Right ventricle myocardium inferior (tissue), 1 donor: ENCODE data around the gene SLC41A3. TPM values are rescaled to one million over a fixed set of nuclear protein-coding genes. Genes with fewer than 3 reads are reported as not detected.

Experiments
- ATAC-seq: fragments of 200-7000 bp; cut with Tn5 transposase; one replicate; pipeline ENCODE4 v1.9.1; 2020; ENCODE audit warnings: mild to moderate bottlenecking, moderate library complexity
- DNase-seq: peaks from one replicate; pipeline ENCODE4 v3.0.0; 2021; ENCODE audit errors: missing footprints
- intact Hi-C: fragments of 100-400 bp; cut with DNase I; formaldehyde crosslinking; loops from one replicate; pipeline ENCODE4 v1.11.0; 2022
- total RNA-seq: library from RNA; stranded (reverse); fragmentation: NEBNext Ultra II Directional; extraction: Animal tissue kit (Norgen Biotek cat#: 25700); gene quantifications from one replicate; pipeline ENCODE4 v1.2.1, GENCODE V29; 2021
- donor health status: DM: no; HTN: yes; CAD: no; lungs with severe emphysema.

Gene SLC41A3
- total RNA-seq, 1 donor from 2014 or later, result 36.2 TPM

GRCh38 chr3:126064627-126065258, 19.2 kb downstream of the SLC41A3 start:
- DNase-seq (no peak), ATAC-seq (no peak)
- intact Hi-C loops, result no loop called here

- intact Hi-C loops, result no loop called here
- DNase-seq (no peak), ATAC-seq (no peak)
Measured at GRCh38 chr3:126063358-126063965, 20.5 kb downstream of the SLC41A3 start.

GRCh38 chr3:126061301-126062032, 22.5 kb downstream of the SLC41A3 start:
- ATAC-seq (no peak), DNase-seq (no peak)
- intact Hi-C loops, result no loop called here

- DNase-seq (no peak), ATAC-seq (no peak)
- intact Hi-C loops, result no loop called here
Measured at GRCh38 chr3:126060613-126061145, 23.2 kb downstream of the SLC41A3 start.

- intact Hi-C loops, result no loop called here
- no peak for DNase-seq
- no peak for ATAC-seq
Measured at GRCh38 chr3:126058666-126059065, 25.3 kb downstream of the SLC41A3 start.

- DNase-seq (no peak), ATAC-seq (no peak)
- intact Hi-C loops, result no loop called here
Measured at GRCh38 chr3:126057936-126058335, 26.0 kb downstream of the SLC41A3 start.

- no peak for ATAC-seq
- DNase-seq, result no peak
- intact Hi-C loops, result no loop called here
Measured at GRCh38 chr3:126057501-126057819, 26.5 kb downstream of the SLC41A3 start.

GRCh38 chr3:126056681-126057500, 27.0 kb downstream of the SLC41A3 start:
- intact Hi-C loops, result no loop called here
- ATAC-seq (peak; percentile 76), DNase-seq (no peak)

- no peak for ATAC-seq
- no peak for DNase-seq
- intact Hi-C loops, result no loop called here
Measured at GRCh38 chr3:126056088-126056487, 27.8 kb downstream of the SLC41A3 start.

- intact Hi-C loops, result no loop called here
- ATAC-seq, result no peak
- no peak for DNase-seq
Measured at GRCh38 chr3:126054870-126055269, 29.1 kb downstream of the SLC41A3 start.

GRCh38 chr3:126053949-126054569, 29.9 kb downstream of the SLC41A3 start:
- DNase-seq (no peak), ATAC-seq (no peak)
- intact Hi-C loops, result no loop called here

GRCh38 chr3:126053513-126053912, 30.4 kb downstream of the SLC41A3 start:
- DNase-seq, result no peak
- ATAC-seq, result no peak
- intact Hi-C loops, result no loop called here

GRCh38 chr3:126052196-126053058, 31.5 kb downstream of the SLC41A3 start:
- DNase-seq, result no peak
- intact Hi-C loops, result no loop called here
- no peak for ATAC-seq

GRCh38 chr3:126051741-126052140, 32.2 kb downstream of the SLC41A3 start:
- no peak for DNase-seq
- ATAC-seq, result no peak
- intact Hi-C loops, result no loop called here

GRCh38 chr3:126051234-126051633, 32.7 kb downstream of the SLC41A3 start:
- ATAC-seq, result no peak
- no peak for DNase-seq
- intact Hi-C loops, result no loop called here

- ATAC-seq, result no peak
- DNase-seq, result no peak
- intact Hi-C loops, result no loop called here
Measured at GRCh38 chr3:126050626-126051025, 33.3 kb downstream of the SLC41A3 start.

GRCh38 chr3:126050050-126050392, 33.9 kb downstream of the SLC41A3 start:
- ATAC-seq (no peak), DNase-seq (no peak)
- intact Hi-C loops, result no loop called here
